Ovary (tissue), 9 donors: ENCODE data around the gene C1QL4. TPM values are rescaled to one million over a fixed set of nuclear protein-coding genes. Genes with fewer than 3 reads are reported as not detected.

ENCODE experiments used
- DNase-seq, 5 donors: peaks; one replicate each; pipeline ENCODE4 v3.0.0-alpha.2; 2019 to 2020
- H3K27ac ChIP-seq, 2 donors: fragments of 200-600 bp; one replicate each; pipeline versions ENCODE4 v1.5.1 to v1.8.0; 2019 to 2022
- H3K27me3 ChIP-seq: fragments of 200-600 bp; one replicate; pipeline ENCODE4 v1.8.0; 2022
- H3K36me3 ChIP-seq: fragments of 200-600 bp; sonication (generic); one replicate; pipeline ENCODE4 v1.5.1; 2019
- H3K4me1 ChIP-seq: one replicate; pipeline ENCODE4 v1.8.1; 2013; ENCODE audit warnings: mild to moderate bottlenecking, moderate library complexity; ENCODE audit not compliant: insufficient read depth
- H3K4me3 ChIP-seq: fragments of 200-600 bp; sonication (generic); one replicate; pipeline ENCODE4 v1.5.1; 2017
- H3K9me3 ChIP-seq, 2 donors: fragments of 200-600 bp in 1 of 2; sonication (generic) in 1 of 2; one replicate each; pipeline versions ENCODE4 v1.5.1 to v1.8.1; 2013 to 2019; ENCODE audit warnings: mild to moderate bottlenecking in 1 of 2, moderate library complexity in 1 of 2
- EP300 ChIP-seq: sonication (generic); formaldehyde crosslinking; IDR thresholded peaks from one replicate; pipeline ENCODE4 v1.6.1; 2017; ENCODE audit warnings: antibody characterized with exemption
- POLR2A ChIP-seq: fragments of 450-650 bp; IDR thresholded peaks from one replicate; pipeline ENCODE4 v1.6.1; 2017; ENCODE audit warnings: antibody characterized with exemption, mild to moderate bottlenecking, moderate library complexity
- WGBS, 3 donors: extraction: QIAGEN DNeasy Blood & Tissue Kit in 1 of 3; methylation state at CpG; one replicate each; pipeline versions ENCODE4 v1.1.5 to v1.1.7; 2013 to 2017; 5-methylcytosine and 5-hydroxymethylcytosine counted together
- intact Hi-C, 4 donors: fragments of 100-400 bp; cut with DNase I; formaldehyde crosslinking; loops; one replicate each; pipeline versions ENCODE4 v1.11.0 to v1.15.1; 2022 to 2023
- polyA plus RNA-seq, 2 donors: library from polyadenylated mRNA; stranded (reverse); fragments of 200-250 nt in 1 of 2; fragments of 350-450 nt in 1 of 2; fragmentation: Illumina TruSeq in 1 of 2; extraction: RNeasy Lipid Tissue Mini Kit (QIAGEN cat#74804) in 1 of 2; gene quantifications; one replicate each; pipeline ENCODE4 v1.2.3, GENCODE V29; 2013 to 2014
- total RNA-seq, 7 donors: library from RNA; depleted of rRNA in 2 of 7; stranded (reverse); fragments of >200 nt in 2 of 7; fragmentation: NEBNext Ultra II Directional in 3 of 7; extraction: Animal tissue kit (Norgen Biotek cat#: 25700) in 3 of 7; gene quantifications; one replicate each; pipeline versions ENCODE4 v1.1.0 to v1.2.4, GENCODE V29; 2016 to 2023
- TF ChIP-seq, protein P1 (sequence below), 3 donors: fragments of 450-650 bp in 2 of 3; fragments of 200-600 bp in 1 of 3; IDR thresholded peaks; one replicate each; pipeline versions ENCODE4 v1.5.1 to v1.8.0; 2016 to 2022; ENCODE audit warnings: antibody characterized with exemption in 3 of 3, mild to moderate bottlenecking in 1 of 3
- donor health status: DM: no; HTN: no; CAD: no; lungs with moderate emphysema.
- donor health status: DM: no; HTN: no; CAD: no.
- donor health status: Bipolar disorder and iron deficiency.
- donor health status: DM: yes; HTN: yes; CAD: no.
- donor health status: DM: no; HTN: no; CAD: no.
- donor health status: DM: yes; HTN: yes; CAD: no.

The C1QL4 gene
- total and polyA plus RNA-seq, 9 donors = not detected

DNA sequence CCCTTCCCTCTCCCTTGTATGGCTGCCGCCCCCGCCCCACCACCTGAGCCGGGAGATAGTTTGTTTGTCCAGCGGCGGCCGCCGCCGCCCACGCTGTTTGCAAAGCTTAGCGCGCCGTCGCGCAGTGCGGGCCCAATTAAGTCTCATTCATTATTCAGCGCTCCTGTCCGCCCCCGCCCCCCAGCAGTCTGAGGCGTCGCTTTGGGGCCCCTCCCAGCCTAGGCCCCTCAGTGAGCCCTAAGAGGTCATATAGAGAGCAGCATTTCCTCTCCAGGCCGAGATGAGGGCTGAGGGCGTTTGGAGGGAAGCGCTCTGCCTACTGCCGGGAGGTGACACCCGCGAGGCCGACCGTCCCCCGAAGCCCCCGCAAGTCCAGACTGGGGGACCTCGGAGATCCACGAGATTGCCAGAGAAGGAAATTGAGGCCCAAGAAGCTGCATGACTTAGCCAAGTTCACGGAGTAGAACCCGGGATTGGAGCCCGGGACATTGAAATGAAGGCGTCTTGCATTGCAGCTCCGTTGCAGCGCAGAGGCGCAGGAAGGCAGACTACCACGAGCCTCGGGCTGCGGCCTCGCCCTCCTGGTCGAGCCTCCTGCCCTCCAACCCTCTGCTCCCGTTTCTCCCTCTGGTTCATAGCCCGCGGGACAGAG lies 9.8 kb upstream of the C1QL4 start, which contains the start of gene DNAJC22:
DNAJC22 (plus strand) TSS at position 230 of the 652 bp plus-strand sequence. CDS start 1,985 bp downstream, outside the sequence.
- intact Hi-C loops = loop anchor here in 2 of 4 donors (5.0 to 10.0 kb wide), 2 partner anchors 168 to 171 kb away; no protein-coding TSS in a partner anchor
- Histone ChIP-seq H3K9me3 (no peaks in the 10 kb centered on the region), H3K27me3 (peaks cover 22% of the 10 kb centered on the region), H3K27ac (no peak within 1 kb of the TSS), H3K36me3 (no peaks in the 10 kb centered on the region), H3K4me3 (peak within 1 kb of the TSS; percentile 13), H3K4me1 (peaks cover 16% of the 10 kb centered on the region)
- WGBS, 3 donors = 1 to 4% (median 3%) methylated on average over 42 to 47 of the region's 47 CpGs
- TF ChIP-seq POLR2A = no peak
- TF ChIP-seq EP300 = no peak
- TF ChIP-seq, protein P1, sequence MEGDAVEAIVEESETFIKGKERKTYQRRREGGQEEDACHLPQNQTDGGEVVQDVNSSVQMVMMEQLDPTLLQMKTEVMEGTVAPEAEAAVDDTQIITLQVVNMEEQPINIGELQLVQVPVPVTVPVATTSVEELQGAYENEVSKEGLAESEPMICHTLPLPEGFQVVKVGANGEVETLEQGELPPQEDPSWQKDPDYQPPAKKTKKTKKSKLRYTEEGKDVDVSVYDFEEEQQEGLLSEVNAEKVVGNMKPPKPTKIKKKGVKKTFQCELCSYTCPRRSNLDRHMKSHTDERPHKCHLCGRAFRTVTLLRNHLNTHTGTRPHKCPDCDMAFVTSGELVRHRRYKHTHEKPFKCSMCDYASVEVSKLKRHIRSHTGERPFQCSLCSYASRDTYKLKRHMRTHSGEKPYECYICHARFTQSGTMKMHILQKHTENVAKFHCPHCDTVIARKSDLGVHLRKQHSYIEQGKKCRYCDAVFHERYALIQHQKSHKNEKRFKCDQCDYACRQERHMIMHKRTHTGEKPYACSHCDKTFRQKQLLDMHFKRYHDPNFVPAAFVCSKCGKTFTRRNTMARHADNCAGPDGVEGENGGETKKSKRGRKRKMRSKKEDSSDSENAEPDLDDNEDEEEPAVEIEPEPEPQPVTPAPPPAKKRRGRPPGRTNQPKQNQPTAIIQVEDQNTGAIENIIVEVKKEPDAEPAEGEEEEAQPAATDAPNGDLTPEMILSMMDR (IDR thresholded peaks at IDR 0.05) = no peak
- no peak for DNase-seq

DNA sequence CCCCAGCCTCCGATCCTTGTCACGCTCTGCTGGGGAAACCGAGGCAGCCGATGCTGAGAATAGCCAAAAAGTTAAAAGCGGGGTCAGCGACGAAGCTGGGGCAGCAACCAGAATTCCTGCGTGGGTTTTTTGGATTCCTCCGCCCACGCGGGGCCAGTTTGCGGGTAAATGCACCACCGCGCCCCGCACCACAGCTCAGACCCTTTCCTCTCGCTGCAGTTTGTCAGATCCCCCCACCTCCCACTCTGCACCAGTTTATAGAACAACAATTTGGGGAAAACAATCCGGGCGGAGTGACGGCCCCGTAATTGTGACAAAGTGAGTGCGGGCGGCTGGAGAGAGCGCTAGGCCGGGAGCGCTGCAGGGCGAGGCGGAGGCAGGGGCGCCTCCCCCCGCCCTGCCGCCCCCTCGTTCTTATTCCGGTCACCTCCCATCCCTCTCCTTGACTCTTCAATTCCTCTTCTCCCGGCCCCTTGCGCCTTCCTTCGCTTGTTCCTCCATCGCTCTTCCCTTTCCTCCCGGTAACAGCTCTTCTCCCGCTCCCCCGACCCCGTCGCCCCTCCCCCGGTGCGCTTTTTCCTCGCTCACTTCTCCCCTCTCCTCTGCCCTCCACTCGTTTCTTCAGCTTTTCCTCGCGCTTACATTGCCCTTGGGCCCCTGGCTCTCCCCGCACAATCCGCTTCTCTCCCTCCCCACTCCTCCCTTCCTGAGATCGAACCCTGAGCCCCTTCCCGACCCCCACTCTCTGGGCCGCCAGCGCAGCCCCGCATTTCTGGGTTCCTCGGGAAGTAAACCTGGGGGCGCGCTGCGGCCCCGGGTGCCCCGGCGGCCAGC lies 9.1 kb upstream of the C1QL4 start:
- Histone ChIP-seq H3K27me3 (peaks cover 22% of the 10 kb centered on the region), H3K4me3 (peak overlapping the region; percentile 13), H3K36me3 (no peaks in the 10 kb centered on the region), H3K27ac (no peak overlapping the region), H3K9me3 (no peaks in the 10 kb centered on the region), H3K4me1 (peaks cover 16% of the 10 kb centered on the region)
- DNase-seq = peak in 1 of 5 donors; percentile 14
- intact Hi-C loops = loop anchor here in 2 of 4 donors (5.0 to 10.0 kb wide), 2 partner anchors 169 to 171 kb away; no protein-coding TSS in a partner anchor
- no peak for TF ChIP-seq POLR2A
- TF ChIP-seq, protein P1 (IDR thresholded peaks at IDR 0.05) = no peak
- TF ChIP-seq EP300 = no peak
- 2 to 3% (median 3%) methylated on average over 61 of the region's 61 CpGs for WGBS, 3 donors

DNA sequence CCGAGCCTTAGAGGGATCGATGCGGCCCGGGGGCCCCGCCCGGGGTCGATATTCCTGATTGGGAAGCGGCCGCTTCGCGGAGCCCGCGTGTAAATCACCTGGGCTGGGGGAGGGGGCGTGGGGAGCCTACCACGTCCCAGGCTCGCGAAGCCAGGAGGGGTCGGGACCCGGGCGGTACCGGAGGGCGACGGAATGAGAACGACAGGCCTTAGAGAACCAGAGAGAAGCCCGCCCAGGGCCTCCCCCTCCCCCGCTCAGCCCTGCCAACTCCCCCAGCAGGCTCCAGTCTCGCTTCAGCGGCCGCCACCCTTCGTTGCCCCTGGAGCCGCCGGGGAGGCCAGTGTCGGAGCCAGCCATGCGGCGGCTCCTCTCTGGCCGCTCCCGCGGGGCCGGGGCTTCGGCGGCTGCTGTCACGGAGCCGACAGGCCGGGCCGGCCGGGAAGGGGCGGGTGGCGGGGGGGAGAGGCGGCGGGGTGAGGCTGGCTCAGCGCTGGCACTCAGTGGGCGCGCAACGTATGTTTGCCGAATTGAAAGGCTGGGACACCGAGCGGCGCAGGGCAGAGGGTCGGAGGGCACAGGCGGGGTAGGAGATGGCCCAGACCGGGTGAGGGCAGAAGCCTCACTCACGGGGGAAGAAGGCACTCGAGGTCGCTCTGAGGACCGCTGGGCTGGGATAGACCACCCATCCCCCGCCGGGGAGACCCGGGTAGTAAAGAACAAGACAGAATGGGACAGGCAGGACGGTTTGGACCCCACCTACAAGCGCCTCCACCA lies 8.2 kb upstream of the C1QL4 start:
- H3K27ac ChIP-seq = no peak overlapping the region
- no peaks in the 10 kb centered on the region for H3K36me3 ChIP-seq
- H3K4me3 ChIP-seq = peak overlapping the region; percentile 13
- peak in 1 of 5 donors; percentile 29 for DNase-seq
- intact Hi-C loops = loop anchor here in 2 of 4 donors (5.0 to 10.0 kb wide), 2 partner anchors 170 to 172 kb away; no protein-coding TSS in a partner anchor
- H3K27me3 ChIP-seq = peaks cover 22% of the 10 kb centered on the region
- WGBS, 3 donors = 1 to 2% (median 1%) methylated on average over 67 to 70 of the region's 70 CpGs
- no peak for TF ChIP-seq EP300
- TF ChIP-seq POLR2A = no peak
- TF ChIP-seq, protein P1 (IDR thresholded peaks at IDR 0.05) = no peak
- H3K4me1 ChIP-seq = peaks cover 16% of the 10 kb centered on the region
- H3K9me3 ChIP-seq = no peaks in the 10 kb centered on the region
